IMR-90 (cell line): ENCODE data around the gene HCLS1. TPM values are rescaled to one million over a fixed set of nuclear protein-coding genes. Genes with fewer than 3 reads are reported as not detected.

ENCODE experiments used
- ATAC-seq: fragments of 200-7000 bp; cut with Tn5 transposase; 2 replicates; pipeline ENCODE4 v1.9.1; 2020; ENCODE audit warnings: low read depth, mild to moderate bottlenecking, moderate library complexity
- BruUV-seq: library from RNA; stranded (reverse); fragments of 400-500 nt; replicated peaks from 2 replicates; lab custom pipeline; 2021; lab: Mats Ljungman, UMichigan
- CTCF ChIA-PET: fragments of 300-600 bp; formaldehyde crosslinking; extraction: SDS; loops from one replicate; lab custom pipeline; 2021; ENCODE audit warnings: antibody characterized with exemption; lab: Yijun Ruan, JAX
- POLR2A ChIA-PET: fragments of 300-600 bp; sonication (Branson Sonifier 250); formaldehyde crosslinking; loops from one replicate; lab custom pipeline; 2022; ENCODE audit warnings: antibody characterized with exemption; ENCODE audit not compliant: unreplicated experiment; lab: Charles Lee
- DNase-seq: peaks from one replicate; pipeline ENCODE4 v3.0.0; 2013
- H2AFZ ChIP-seq: replicated peaks from 2 replicates; pipeline ENCODE3; 2013; ENCODE audit warnings: low read length, mild to moderate bottlenecking; ENCODE audit not compliant: poor library complexity
- H2AK5ac ChIP-seq: 2 replicates; pipeline ENCODE4 v1.6.1; 2013; ENCODE audit warnings: low read depth, low read length, inconsistent platforms
- H2AK9ac ChIP-seq: replicated peaks from 2 replicates; pipeline ENCODE3; 2013; ENCODE audit warnings: mild to moderate bottlenecking, low read depth, low read length, moderate library complexity; ENCODE audit not compliant: poor library complexity
- H2BK120ac ChIP-seq: 2 replicates; pipeline ENCODE4 v1.6.1; 2013; ENCODE audit warnings: low read depth, low read length, inconsistent platforms
- H2BK15ac ChIP-seq: 3 replicates; pipeline ENCODE4 v1.6.1; 2013; ENCODE audit warnings: low read depth, low read length, inconsistent platforms
- H2BK20ac ChIP-seq: 2 replicates; pipeline ENCODE4 v1.6.1; 2013; ENCODE audit warnings: low read depth, mild to moderate bottlenecking, inconsistent platforms, low read length, moderate library complexity
- H2BK5ac ChIP-seq: 2 replicates; pipeline ENCODE4 v1.6.1; 2013; ENCODE audit warnings: mild to moderate bottlenecking, low read depth, low read length, inconsistent platforms; ENCODE audit not compliant: poor library complexity, severe bottlenecking
- H3K14ac ChIP-seq: replicated peaks from 2 replicates; pipeline ENCODE4 v1.6.1; 2013; ENCODE audit warnings: low read depth, low read length, inconsistent platforms
- H3K18ac ChIP-seq: 2 replicates; pipeline ENCODE4 v1.6.1; 2013; ENCODE audit warnings: low read depth, low read length, control low read depth
- H3K23ac ChIP-seq: 2 replicates; pipeline ENCODE4 v1.6.1; 2013; ENCODE audit warnings: low read depth, low read length, inconsistent platforms
- H3K27ac ChIP-seq: 2 replicates; pipeline ENCODE4 v1.5.1; 2013; ENCODE audit warnings: mild to moderate bottlenecking, control low read depth, low read length; ENCODE audit not compliant: insufficient read depth
- H3K27me3 ChIP-seq: 2 replicates; pipeline ENCODE4 v1.6.1; 2013; ENCODE audit warnings: low read length; ENCODE audit not compliant: control insufficient read depth, insufficient read depth
- H3K36me3 ChIP-seq: 2 replicates; pipeline ENCODE4 v1.6.1; 2013; ENCODE audit warnings: low read length, mixed read lengths; ENCODE audit not compliant: control insufficient read depth, insufficient read depth
- H3K4ac ChIP-seq: 2 replicates; pipeline ENCODE4 v1.6.1; 2013; ENCODE audit warnings: low read depth, low read length, inconsistent platforms
- H3K4me1 ChIP-seq: 2 replicates; pipeline ENCODE4 v1.6.1; 2013; ENCODE audit warnings: low read length, mixed read lengths; ENCODE audit not compliant: control insufficient read depth, insufficient read depth
- H3K4me2 ChIP-seq: 2 replicates; pipeline ENCODE4 v1.6.1; 2013; ENCODE audit warnings: low read depth, mild to moderate bottlenecking, control low read depth, low read length, moderate library complexity
- H3K4me3 ChIP-seq: 2 replicates; pipeline ENCODE4 v1.5.1; 2013; ENCODE audit warnings: low read depth, mild to moderate bottlenecking, control low read depth, low read length, moderate library complexity; ENCODE audit not compliant: insufficient read depth
- H3K56ac ChIP-seq: 2 replicates; pipeline ENCODE4 v1.6.1; 2013; ENCODE audit warnings: low read length, inconsistent platforms; ENCODE audit not compliant: insufficient read depth; ENCODE audit errors: extremely low read depth
- H3K79me1 ChIP-seq, 2 experiments: 2 replicates each; pipeline ENCODE4 v1.6.1; 2013; ENCODE audit warnings: low read length in 2 of 2, inconsistent platforms in 1 of 2, low read depth in 1 of 2
- H3K9ac ChIP-seq: 2 replicates; pipeline ENCODE4 v1.6.1; 2013; ENCODE audit warnings: low read depth, low read length, control low read depth
- H3K9me1 ChIP-seq: 2 replicates; pipeline ENCODE4 v1.6.1; 2013; ENCODE audit warnings: low read length, inconsistent platforms; ENCODE audit not compliant: insufficient read depth
- H3K9me3 ChIP-seq: 2 replicates; pipeline ENCODE4 v1.6.1; 2013; ENCODE audit warnings: low read length; ENCODE audit not compliant: control insufficient read depth, insufficient read depth
- H4K20me1 ChIP-seq: 2 replicates; pipeline ENCODE4 v1.6.1; 2013; ENCODE audit warnings: low read length, inconsistent platforms; ENCODE audit not compliant: insufficient read depth
- H4K5ac ChIP-seq: 2 replicates; pipeline ENCODE4 v1.6.1; 2013; ENCODE audit warnings: mild to moderate bottlenecking, low read depth, low read length, control low read depth
- H4K8ac ChIP-seq, 2 experiments: 2 replicates each; pipeline ENCODE4 v1.6.1; 2013; ENCODE audit warnings: low read depth in 2 of 2, low read length in 2 of 2, control low read depth in 1 of 2, inconsistent platforms in 1 of 2
- H4K91ac ChIP-seq: 2 replicates; pipeline ENCODE4 v1.6.1; 2013; ENCODE audit warnings: low read depth, low read length, inconsistent platforms; ENCODE audit not compliant: insufficient read depth
- CHD1 ChIP-seq: IDR thresholded peaks from 2 replicates; pipeline ENCODE4 v1.6.1; 2012; ENCODE audit warnings: low read depth, low read length, improper control_type of control experiment
- MAFK ChIP-seq: IDR thresholded peaks from 2 replicates; pipeline ENCODE4 v1.6.1; 2012; ENCODE audit warnings: low read depth, low read length, improper control_type of control experiment
- MAZ ChIP-seq: IDR thresholded peaks from 2 replicates; pipeline ENCODE4 v1.6.1; 2012; ENCODE audit warnings: low read depth, mild to moderate bottlenecking, low read length, improper control_type of control experiment, moderate library complexity, borderline replicate concordance
- RAD21 ChIP-seq: IDR thresholded peaks from 2 replicates; pipeline ENCODE4 v1.6.1; 2012; ENCODE audit warnings: low read length, improper control_type of control experiment
- RFX5 ChIP-seq: IDR thresholded peaks from 2 replicates; pipeline ENCODE4 v1.8.0; 2012; ENCODE audit warnings: low read depth, mild to moderate bottlenecking, low read length, moderate library complexity
- WGBS, 2 experiments: methylation state at CpG; one replicate each; pipeline versions ENCODE4 v1.1.5 to v1.1.7; 2013; ENCODE audit warnings: missing lambda C conversion rate in 2 of 2; ENCODE audit not compliant: insufficient read length in 1 of 2; ENCODE audit errors: extremely low coverage in 2 of 2; 5-methylcytosine and 5-hydroxymethylcytosine counted together
- dilution Hi-C: fragments of 300-500 bp; cut with HindIII; formaldehyde crosslinking; loops from one replicate; pipeline ENCODE4 v1.14.3; 2018; ENCODE audit warnings: low sequenced_read_pairs; ENCODE audit not compliant: unreplicated experiment
- in situ Hi-C: fragments of 300-500 bp; cut with MboI; formaldehyde crosslinking; loops from 3 replicates; pipeline ENCODE4 v1.14.3; 2019; ENCODE audit warnings: low sequenced_read_pairs, inconsistent platforms, mixed read lengths
- intact Hi-C: fragments of 100-400 bp; cut with micrococcal nuclease; formaldehyde crosslinking; loops from 2 replicates; pipeline ENCODE4 v1.10.0; 2022
- polyA plus RNA-seq, 3 experiments: library from polyadenylated mRNA; depleted of rRNA; stranded (reverse); fragments of >200 nt; gene quantifications; 2 replicates each; pipeline ENCODE4 v1.2.3, GENCODE V29; 2012; ENCODE audit warnings: low replicate concordance in 1 of 3
- total RNA-seq: library from RNA; depleted of rRNA; stranded (reverse); fragments of >200 nt; gene quantifications from 2 replicates; pipeline ENCODE4 v1.2.3, GENCODE V29; 2012
- TF ChIP-seq, protein P1 (sequence below): fragments of 150-350 bp; IDR thresholded peaks from 2 replicates; pipeline ENCODE4 v1.6.1; 2017; ENCODE audit warnings: mild to moderate bottlenecking, antibody characterized with exemption, low read length, low read depth

Gene HCLS1
- total and polyA plus RNA-seq, 2 of the 4 experiments (the other 2 are of a cell fraction), result 0.54 to 0.67 TPM

DNA sequence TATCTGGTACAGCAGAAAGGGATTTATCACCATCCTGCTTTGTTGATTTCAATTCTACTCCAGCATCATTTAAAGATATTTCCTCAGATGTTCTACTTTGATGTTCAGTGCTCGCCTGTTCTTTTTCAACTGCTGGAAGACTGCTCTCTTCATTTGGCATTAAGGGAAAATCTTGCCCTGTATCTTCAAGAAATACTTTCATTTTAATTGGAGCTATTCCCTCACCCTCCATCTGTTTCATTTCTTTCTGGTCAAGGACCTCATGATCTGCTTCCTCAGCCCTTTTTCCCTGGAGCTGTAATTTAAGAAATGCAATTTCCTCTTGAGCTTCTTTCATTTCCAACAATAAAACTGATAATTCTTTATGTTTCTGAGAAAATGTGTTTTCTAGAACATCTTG, 37.8 kb upstream of the HCLS1 start:
- Histone ChIP-seq H3K4me1 (no peaks in the 10 kb centered on the region), H3K23ac (no peak overlapping the region), H2AK9ac (no peak overlapping the region), H4K5ac (no peak overlapping the region), H2BK120ac (no peak overlapping the region), H2BK20ac (no peak overlapping the region), H3K56ac (no peak overlapping the region), H3K36me3 (peaks cover 14% of the 10 kb centered on the region), H4K91ac (no peak overlapping the region), H3K14ac (no peak overlapping the region), H4K8ac (no peak overlapping the region), H3K27me3 (no peaks in the 10 kb centered on the region), H3K9me3 (no peaks in the 10 kb centered on the region), H3K9me1 (no peaks in the 10 kb centered on the region), H3K4ac (no peak overlapping the region), H3K79me1 (peaks cover 0 to 4% of the 10 kb centered on the region in 2 experiments; a peak in 2 of 4 replicates), H3K4me3 (no peak overlapping the region), H2AK5ac (no peak overlapping the region), H3K4me2 (no peak overlapping the region), H3K9ac (no peak overlapping the region), H4K20me1 (no peaks in the 10 kb centered on the region), H3K27ac (no peak overlapping the region), H3K18ac (no peak overlapping the region), H2BK5ac (no peak overlapping the region), H2BK15ac (no peak overlapping the region), H2AFZ (no peak overlapping the region)
- in situ Hi-C loops, result no loop called here
- ChIA-PET CTCF (no interaction called here), POLR2A (no interaction called here)
- dilution Hi-C loops, result no loop called here
- BruUV-seq, result no TSS peak
- 100% methylated on average over 1 of the region's 1 CpG; no CpG with 5 or more reads in 1 of the 2 experiments for WGBS, 2 experiments
- intact Hi-C loops, result no loop called here
- TF ChIP-seq CHD1 (no peak), MAFK (no peak), MAZ (no peak), RFX5 (no peak), RAD21 (no peak)
- TF ChIP-seq, protein P1, sequence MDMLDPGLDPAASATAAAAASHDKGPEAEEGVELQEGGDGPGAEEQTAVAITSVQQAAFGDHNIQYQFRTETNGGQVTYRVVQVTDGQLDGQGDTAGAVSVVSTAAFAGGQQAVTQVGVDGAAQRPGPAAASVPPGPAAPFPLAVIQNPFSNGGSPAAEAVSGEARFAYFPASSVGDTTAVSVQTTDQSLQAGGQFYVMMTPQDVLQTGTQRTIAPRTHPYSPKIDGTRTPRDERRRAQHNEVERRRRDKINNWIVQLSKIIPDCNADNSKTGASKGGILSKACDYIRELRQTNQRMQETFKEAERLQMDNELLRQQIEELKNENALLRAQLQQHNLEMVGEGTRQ, result no peak
- ATAC-seq (no peak), DNase-seq (no peak)
